Measurements from ENCODE around the gene IL9R.

The IL9R gene

DNA sequence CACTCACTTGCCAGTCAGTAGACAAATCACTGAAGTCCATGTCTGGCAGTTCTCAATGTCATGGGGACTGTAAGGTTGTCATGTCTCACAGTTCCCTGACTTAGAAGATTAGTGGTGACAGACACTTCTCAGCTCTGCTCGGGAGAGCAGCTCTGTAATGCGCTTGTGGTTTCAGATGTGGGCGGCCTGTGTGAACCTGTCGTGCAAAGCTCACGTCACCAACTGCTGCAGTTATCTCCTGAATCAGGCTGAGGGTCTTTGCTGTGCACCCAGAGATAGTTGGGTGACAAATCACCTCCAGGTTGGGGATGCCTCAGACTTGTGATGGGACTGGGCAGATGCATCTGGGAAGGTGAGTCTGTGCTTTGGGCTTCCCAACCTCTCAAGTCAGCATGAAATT lies at the start of gene IL9R:
IL9R (plus strand) TSS at position 261 of the 400 bp plus-strand sequence; CDS start at position 325, 64 bp downstream.
- Histone ChIP-seq H3K9me3 (ENCODE audit: insufficient read depth, low read length, severe bottlenecking) (no peaks in the 10 kb centered on the region), H3K9ac (ENCODE audit: low read depth, low read length) (no peak within 1 kb of the TSS), H3K4me1 (ENCODE audit: insufficient read depth, low read length) (peaks cover 15% of the 10 kb centered on the region), H3K36me3 (ENCODE audit: insufficient read depth, low read length) (no peaks in the 10 kb centered on the region), H4K20me1 (ENCODE audit: insufficient read depth, low read length) (no peaks in the 10 kb centered on the region), H3K27me3 (ENCODE audit: insufficient read depth, low read length, poor library complexity) (no peaks in the 10 kb centered on the region), H3K4me3 (ENCODE audit: low read depth in 1 of 2, low read length in 2 of 2) (no peak within 1 kb of the TSS), H3K79me2 (ENCODE audit: insufficient read depth, low read length) (no peaks in the 10 kb centered on the region), H3K27ac (ENCODE audit: low read length) (peak within 1 kb of the TSS; percentile 68), H3K4me2 (ENCODE audit: insufficient read depth, low read length) (peak within 1 kb of the TSS; percentile 1; the same call in 1 of the 2 replicates), H2AFZ (ENCODE audit: low read depth, low read length) (peak within 1 kb of the TSS; percentile 22; the same call in 1 of the 2 replicates)
- ATAC-seq (ENCODE audit: insufficient read depth, low read depth) (peak; percentile 97), DNase-seq (peak; percentile 75)
- no peak for TF ChIP-seq EZH2 (IDR thresholded peaks at IDR 0.05; ENCODE audit: borderline replicate concordance, low read depth, low read length, severe bottlenecking)
- TF ChIP-seq, protein P1, sequence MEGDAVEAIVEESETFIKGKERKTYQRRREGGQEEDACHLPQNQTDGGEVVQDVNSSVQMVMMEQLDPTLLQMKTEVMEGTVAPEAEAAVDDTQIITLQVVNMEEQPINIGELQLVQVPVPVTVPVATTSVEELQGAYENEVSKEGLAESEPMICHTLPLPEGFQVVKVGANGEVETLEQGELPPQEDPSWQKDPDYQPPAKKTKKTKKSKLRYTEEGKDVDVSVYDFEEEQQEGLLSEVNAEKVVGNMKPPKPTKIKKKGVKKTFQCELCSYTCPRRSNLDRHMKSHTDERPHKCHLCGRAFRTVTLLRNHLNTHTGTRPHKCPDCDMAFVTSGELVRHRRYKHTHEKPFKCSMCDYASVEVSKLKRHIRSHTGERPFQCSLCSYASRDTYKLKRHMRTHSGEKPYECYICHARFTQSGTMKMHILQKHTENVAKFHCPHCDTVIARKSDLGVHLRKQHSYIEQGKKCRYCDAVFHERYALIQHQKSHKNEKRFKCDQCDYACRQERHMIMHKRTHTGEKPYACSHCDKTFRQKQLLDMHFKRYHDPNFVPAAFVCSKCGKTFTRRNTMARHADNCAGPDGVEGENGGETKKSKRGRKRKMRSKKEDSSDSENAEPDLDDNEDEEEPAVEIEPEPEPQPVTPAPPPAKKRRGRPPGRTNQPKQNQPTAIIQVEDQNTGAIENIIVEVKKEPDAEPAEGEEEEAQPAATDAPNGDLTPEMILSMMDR (IDR thresholded peaks at IDR 0.05; ENCODE audit: borderline replicate concordance, extremely low read depth, low read length, poor library complexity, severe bottlenecking), result no peak

DNA sequence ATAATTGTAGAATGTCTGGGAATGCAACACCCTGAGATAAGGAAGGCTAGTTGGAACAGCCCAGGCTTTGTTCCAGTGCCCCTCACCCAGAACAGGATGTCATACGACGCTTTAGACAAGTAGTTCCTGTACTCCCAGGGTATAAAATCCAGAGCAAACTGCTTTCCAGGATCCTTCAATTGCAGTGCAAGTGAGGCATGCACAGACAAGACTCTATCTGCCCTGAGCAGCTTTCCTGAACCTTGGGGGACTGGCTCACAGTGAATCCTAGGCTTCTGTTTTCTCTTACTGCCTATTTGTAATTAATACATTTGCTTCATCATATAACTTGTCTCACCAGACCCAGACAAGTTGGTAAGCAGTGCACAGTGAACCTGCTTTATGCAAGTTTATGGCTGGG lies 48.4 kb upstream of the IL9R start:
- H3K9ac ChIP-seq (ENCODE audit: low read depth, low read length), result no peak overlapping the region
- no peaks in the 10 kb centered on the region for H3K27me3 ChIP-seq (ENCODE audit: insufficient read depth, low read length, poor library complexity)
- H3K4me2 ChIP-seq (ENCODE audit: insufficient read depth, low read length), result no peak overlapping the region
- H3K27ac ChIP-seq (ENCODE audit: low read length), result no peak overlapping the region
- no peaks in the 10 kb centered on the region for H4K20me1 ChIP-seq (ENCODE audit: insufficient read depth, low read length)
- peaks cover 13% of the 10 kb centered on the region; the same call in 1 of the 2 replicates for H3K36me3 ChIP-seq (ENCODE audit: insufficient read depth, low read length)
- no peaks in the 10 kb centered on the region for H3K4me1 ChIP-seq (ENCODE audit: insufficient read depth, low read length)
- H3K79me2 ChIP-seq (ENCODE audit: insufficient read depth, low read length), result no peaks in the 10 kb centered on the region
- ATAC-seq (ENCODE audit: insufficient read depth, low read depth) (no peak), DNase-seq (no peak)
- no peak overlapping the region for H2AFZ ChIP-seq (ENCODE audit: low read depth, low read length)
- H3K9me3 ChIP-seq (ENCODE audit: insufficient read depth, low read length, severe bottlenecking), result no peaks in the 10 kb centered on the region
- TF ChIP-seq, protein P1 (IDR thresholded peaks at IDR 0.05; ENCODE audit: borderline replicate concordance, extremely low read depth, low read length, poor library complexity, severe bottlenecking), result no peak
- TF ChIP-seq EZH2 (IDR thresholded peaks at IDR 0.05; ENCODE audit: borderline replicate concordance, low read depth, low read length, severe bottlenecking), result no peak
- H3K4me3 ChIP-seq (ENCODE audit: low read depth in 1 of 2, low read length in 2 of 2), result no peak overlapping the region

GRCh38 chrX:155951237-155951789 lies 46.2 kb upstream of the IL9R start:
- H3K4me3 ChIP-seq (ENCODE audit: low read depth in 1 of 2, low read length in 2 of 2), result no peak overlapping the region
- H3K4me1 ChIP-seq (ENCODE audit: insufficient read depth, low read length), result no peaks in the 10 kb centered on the region
- DNase-seq, result no peak
- no peaks in the 10 kb centered on the region for H3K27me3 ChIP-seq (ENCODE audit: insufficient read depth, low read length, poor library complexity)
- H3K4me2 ChIP-seq (ENCODE audit: insufficient read depth, low read length), result no peak overlapping the region
- no peak for TF ChIP-seq EZH2 (IDR thresholded peaks at IDR 0.05; ENCODE audit: borderline replicate concordance, low read depth, low read length, severe bottlenecking)
- TF ChIP-seq, protein P1 (IDR thresholded peaks at IDR 0.05; ENCODE audit: borderline replicate concordance, extremely low read depth, low read length, poor library complexity, severe bottlenecking), result no peak
- no peak for ATAC-seq (ENCODE audit: insufficient read depth, low read depth)
- H3K27ac ChIP-seq (ENCODE audit: low read length), result no peak overlapping the region
- H3K9me3 ChIP-seq (ENCODE audit: insufficient read depth, low read length, severe bottlenecking), result no peaks in the 10 kb centered on the region
- no peaks in the 10 kb centered on the region for H3K79me2 ChIP-seq (ENCODE audit: insufficient read depth, low read length)
- no peaks in the 10 kb centered on the region for H4K20me1 ChIP-seq (ENCODE audit: insufficient read depth, low read length)
- H3K36me3 ChIP-seq (ENCODE audit: insufficient read depth, low read length), result no peaks in the 10 kb centered on the region
- no peak overlapping the region for H3K9ac ChIP-seq (ENCODE audit: low read depth, low read length)
- H2AFZ ChIP-seq (ENCODE audit: low read depth, low read length), result no peak overlapping the region

Data from DND-41 (cell line).